ENCODE measurements around the gene RAB40B.

Gene RAB40B

GRCh38 chr17:82722341-82723013, 24.0 kb upstream of the RAB40B start:
- no peak for DNase-seq (ENCODE audit: low read depth)
- H3K4me3 ChIP-seq (ENCODE audit: low read depth, low read length) = no peak overlapping the region
- TF ChIP-seq CTCF (IDR thresholded peaks at IDR 0.05; ENCODE audit: control insufficient read depth, extremely low read depth, insufficient read depth) = no peak

- DNase-seq (ENCODE audit: low read depth) = no peak
- TF ChIP-seq CTCF (IDR thresholded peaks at IDR 0.05; ENCODE audit: control insufficient read depth, extremely low read depth, insufficient read depth) = no peak
- no peak overlapping the region for H3K4me3 ChIP-seq (ENCODE audit: low read depth, low read length)
Measured at GRCh38 chr17:82720204-82720603, 21.7 kb upstream of the RAB40B start.

- no peak for DNase-seq (ENCODE audit: low read depth)
Measured at GRCh38 chr17:82718986-82719685, 20.6 kb upstream of the RAB40B start.

GRCh38 chr17:82716203-82717010, 17.9 kb upstream of the RAB40B start, which contains the start of gene FN3KRP:
FN3KRP (plus strand) TSS chr17:82716706; CDS start chr17:82716756, 50 bp downstream.
- DNase-seq (ENCODE audit: low read depth) = peak; percentile 73
- peak within 1 kb of the TSS; percentile 76 for H3K4me3 ChIP-seq (ENCODE audit: low read depth, low read length)
- TF ChIP-seq CTCF (IDR thresholded peaks at IDR 0.05; ENCODE audit: control insufficient read depth, extremely low read depth, insufficient read depth) = no peak

More at GRCh38 chr17:82718986-82719685, 20.6 kb upstream of the RAB40B start:
- no peak for TF ChIP-seq CTCF (IDR thresholded peaks at IDR 0.05; ENCODE audit: control insufficient read depth, extremely low read depth, insufficient read depth)
- H3K4me3 ChIP-seq (ENCODE audit: low read depth, low read length) = no peak overlapping the region

- no peak for TF ChIP-seq CTCF (IDR thresholded peaks at IDR 0.05; ENCODE audit: control insufficient read depth, extremely low read depth, insufficient read depth)
- no peak overlapping the region for H3K4me3 ChIP-seq (ENCODE audit: low read depth, low read length)
- DNase-seq (ENCODE audit: low read depth) = no peak
Measured at GRCh38 chr17:82713071-82713723, 14.7 kb upstream of the RAB40B start.

- no peak overlapping the region for H3K4me3 ChIP-seq (ENCODE audit: low read depth, low read length)
- no peak for TF ChIP-seq CTCF (IDR thresholded peaks at IDR 0.05; ENCODE audit: control insufficient read depth, extremely low read depth, insufficient read depth)
- no peak for DNase-seq (ENCODE audit: low read depth)
Measured at GRCh38 chr17:82710499-82711232, 12.2 kb upstream of the RAB40B start.
